DOHH2 (cell line): ENCODE measurements around the gene KIF5C.

Experiments
- H3F3A ChIP-seq: fragments of 200-600 bp; sonication (generic), shearing (Covaris generic); 2 replicates; pipeline ENCODE4 v1.6.0; 2016; ENCODE audit warnings: antibody characterized with exemption, mild to moderate bottlenecking; ENCODE audit not compliant: control insufficient read depth, insufficient read depth
- H3K27ac ChIP-seq: fragments of 200-600 bp; sonication (generic); 2 replicates; pipeline ENCODE4 v1.5.1; 2014; ENCODE audit warnings: low read depth, mild to moderate bottlenecking, low read length, moderate library complexity
- H3K27me3 ChIP-seq: fragments of 200-600 bp; sonication (generic); 2 replicates; pipeline ENCODE4 v1.6.1; 2014; ENCODE audit warnings: mild to moderate bottlenecking, low read length, mixed read lengths; ENCODE audit not compliant: control insufficient read depth
- H3K36me3 ChIP-seq: fragments of 200-600 bp; sonication (generic); 2 replicates; pipeline ENCODE4 v1.6.1; 2014; ENCODE audit warnings: mild to moderate bottlenecking, low read length, moderate library complexity, mixed read lengths; ENCODE audit not compliant: control insufficient read depth
- H3K4me1 ChIP-seq: fragments of 200-600 bp; sonication (generic); 2 replicates; pipeline ENCODE4 v1.6.1; 2014; ENCODE audit warnings: mild to moderate bottlenecking, low read length, mixed read lengths; ENCODE audit not compliant: control insufficient read depth
- H3K4me2 ChIP-seq: fragments of 200-600 bp; sonication (generic); 2 replicates; pipeline ENCODE4 v1.6.0; 2014; ENCODE audit warnings: mild to moderate bottlenecking, low read length, moderate library complexity
- H3K4me3 ChIP-seq: fragments of 200-600 bp; sonication (generic); 2 replicates; pipeline ENCODE4 v1.5.1; 2014; ENCODE audit warnings: mild to moderate bottlenecking, low read length, mixed read lengths
- H3K79me2 ChIP-seq: fragments of 200-600 bp; sonication (generic); 2 replicates; pipeline ENCODE4 v1.6.1; 2014; ENCODE audit warnings: mild to moderate bottlenecking, low read length, mixed read lengths; ENCODE audit not compliant: control insufficient read depth
- H3K9me2 ChIP-seq: fragments of 200-600 bp; sonication (generic); replicated peaks from 2 replicates; pipeline ENCODE4 v1.6.1; 2014; ENCODE audit warnings: mild to moderate bottlenecking, low read length, mixed read lengths; ENCODE audit not compliant: control insufficient read depth
- H3K9me3 ChIP-seq: fragments of 200-600 bp; sonication (generic); 2 replicates; pipeline ENCODE4 v1.6.1; 2014; ENCODE audit warnings: antibody characterized with exemption, low read length, mixed read lengths; ENCODE audit not compliant: control insufficient read depth, insufficient read depth
- H4K20me1 ChIP-seq: fragments of 200-600 bp; sonication (generic); 2 replicates; pipeline ENCODE4 v1.6.0; 2014; ENCODE audit warnings: low read depth, mild to moderate bottlenecking, antibody characterized with exemption, low read length, moderate library complexity; ENCODE audit not compliant: control insufficient read depth, insufficient read depth
- CTCF ChIP-seq: fragments of 200-600 bp; sonication (generic); IDR thresholded peaks from one replicate; pipeline ENCODE4 v1.5.1; 2014; ENCODE audit warnings: antibody characterized with exemption, mild to moderate bottlenecking, low read depth, low read length; ENCODE audit not compliant: poor library complexity, severe bottlenecking
- EZH2phosphoT487 ChIP-seq: fragments of 200-600 bp; sonication (generic); IDR thresholded peaks from 2 replicates; pipeline ENCODE4 v1.6.1; 2017; ENCODE audit warnings: borderline replicate concordance, mild to moderate bottlenecking, antibody characterized with exemption, low read length, moderate library complexity, mixed read lengths

Gene KIF5C

GRCh38 chr2:148913061-148913460 is 38.0 kb downstream of the KIF5C start:
- Histone ChIP-seq H3K36me3 (no peaks in the 10 kb centered on the region), H3K4me1 (no peaks in the 10 kb centered on the region), H3K4me3 (no peak overlapping the region), H4K20me1 (no peaks in the 10 kb centered on the region), H3K9me3 (no peaks in the 10 kb centered on the region), H3K27ac (no peak overlapping the region), H3K4me2 (no peak overlapping the region), H3K79me2 (no peaks in the 10 kb centered on the region; the same call in 1 of the 2 replicates), H3K9me2 (no peaks in the 10 kb centered on the region), H3F3A (no peaks in the 10 kb centered on the region), H3K27me3 (no peaks in the 10 kb centered on the region)
- TF ChIP-seq CTCF, result no peak
- no peak for TF ChIP-seq EZH2phosphoT487

- Histone ChIP-seq H3K9me3 (no peaks in the 10 kb centered on the region), H3K4me2 (no peak overlapping the region), H3K4me1 (no peaks in the 10 kb centered on the region), H3K27me3 (no peaks in the 10 kb centered on the region), H3K79me2 (no peaks in the 10 kb centered on the region; the same call in 1 of the 2 replicates), H4K20me1 (no peaks in the 10 kb centered on the region), H3K36me3 (no peaks in the 10 kb centered on the region), H3F3A (no peaks in the 10 kb centered on the region), H3K9me2 (no peaks in the 10 kb centered on the region), H3K27ac (no peak overlapping the region), H3K4me3 (no peak overlapping the region)
- TF ChIP-seq CTCF (no peak), EZH2phosphoT487 (no peak)
Observed at GRCh38 chr2:148913492-148913891, 38.5 kb downstream of the KIF5C start.

- Histone ChIP-seq H3K27me3 (no peaks in the 10 kb centered on the region), H3K36me3 (no peaks in the 10 kb centered on the region), H3K4me3 (no peak overlapping the region), H3F3A (no peaks in the 10 kb centered on the region), H4K20me1 (no peaks in the 10 kb centered on the region), H3K9me3 (no peaks in the 10 kb centered on the region), H3K4me2 (no peak overlapping the region), H3K27ac (no peak overlapping the region), H3K79me2 (no peaks in the 10 kb centered on the region; the same call in 1 of the 2 replicates), H3K9me2 (no peaks in the 10 kb centered on the region), H3K4me1 (no peaks in the 10 kb centered on the region)
- no peak for TF ChIP-seq EZH2phosphoT487
- no peak for TF ChIP-seq CTCF
Observed at GRCh38 chr2:148914463-148914862, 39.4 kb downstream of the KIF5C start.

- Histone ChIP-seq H3K9me3 (no peaks in the 10 kb centered on the region), H3K4me1 (no peaks in the 10 kb centered on the region)
Observed at GRCh38 chr2:148917431-148917830, 42.4 kb downstream of the KIF5C start.

More at GRCh38 chr2:148917431-148917830, 42.4 kb downstream of the KIF5C start:
- no peak overlapping the region for H3K27ac ChIP-seq
- H3K9me2 ChIP-seq, result no peaks in the 10 kb centered on the region
- no peaks in the 10 kb centered on the region for H3F3A ChIP-seq
- H3K4me2 ChIP-seq, result no peak overlapping the region
- TF ChIP-seq CTCF (no peak), EZH2phosphoT487 (no peak)
- H3K36me3 ChIP-seq, result no peaks in the 10 kb centered on the region
- H3K4me3 ChIP-seq, result no peak overlapping the region
- no peaks in the 10 kb centered on the region for H4K20me1 ChIP-seq
- no peaks in the 10 kb centered on the region for H3K27me3 ChIP-seq
- H3K79me2 ChIP-seq, result no peaks in the 10 kb centered on the region; the same call in 1 of the 2 replicates
